ENCODE measurements around the gene POLR2I.
"Not testable (repeated sequence)": the region's sequence is repeated elsewhere in the genome, so short reads cannot be mapped to it uniquely, and the experiment has no call there.

The POLR2I gene

DNA sequence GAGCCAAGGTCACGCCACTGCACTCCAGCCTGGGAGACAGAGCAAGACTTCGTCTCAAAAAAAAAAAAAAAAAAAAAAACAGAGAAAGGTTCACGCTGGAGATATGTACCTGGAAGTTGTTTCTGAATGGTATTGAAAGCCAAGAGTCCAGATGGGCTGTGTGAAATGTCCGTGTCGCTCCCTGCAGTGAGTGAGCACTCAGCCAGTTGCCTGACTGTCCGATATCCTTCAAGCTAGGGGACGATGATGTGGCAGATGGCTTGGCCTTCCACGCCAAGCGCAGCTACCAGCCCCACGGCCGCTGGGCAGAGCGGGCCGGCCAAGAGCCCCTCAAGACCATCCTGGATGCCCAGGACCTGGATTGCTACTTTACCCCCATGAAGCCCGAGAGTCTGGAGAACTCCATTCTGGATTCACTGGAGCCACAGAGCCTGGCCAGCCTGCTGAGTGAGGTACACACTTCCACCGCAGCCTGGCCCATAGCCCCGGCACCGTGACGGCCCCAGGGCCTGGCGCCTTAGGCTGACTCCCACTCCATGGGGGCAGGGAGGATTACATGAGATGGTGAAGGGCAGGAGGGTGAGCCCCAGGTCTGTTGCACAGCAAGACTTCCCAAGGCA lies 15.4 kb downstream of the POLR2I start:
- DNase-seq, result no peak

DNA sequence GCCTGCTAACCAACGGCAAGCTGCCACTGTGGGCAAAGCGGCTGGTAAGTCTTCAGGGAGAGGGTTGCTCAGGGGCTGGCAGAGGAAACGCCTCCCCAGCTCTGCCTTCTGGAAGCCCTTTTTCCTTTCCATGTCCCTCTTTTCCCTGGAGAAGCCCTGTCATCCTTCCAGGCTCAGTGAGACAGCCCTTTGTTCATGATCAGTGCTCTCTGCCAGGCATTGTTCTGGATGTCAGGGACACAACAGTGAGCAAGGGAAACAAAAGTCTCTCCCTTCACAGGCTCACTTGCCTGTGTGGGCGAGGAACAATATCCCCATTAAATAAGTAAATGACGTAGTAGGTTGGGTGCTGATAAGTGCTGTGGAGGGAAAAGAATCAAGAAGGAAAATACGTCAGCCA lies 17.6 kb downstream of the POLR2I start:
- no peak for DNase-seq

DNA sequence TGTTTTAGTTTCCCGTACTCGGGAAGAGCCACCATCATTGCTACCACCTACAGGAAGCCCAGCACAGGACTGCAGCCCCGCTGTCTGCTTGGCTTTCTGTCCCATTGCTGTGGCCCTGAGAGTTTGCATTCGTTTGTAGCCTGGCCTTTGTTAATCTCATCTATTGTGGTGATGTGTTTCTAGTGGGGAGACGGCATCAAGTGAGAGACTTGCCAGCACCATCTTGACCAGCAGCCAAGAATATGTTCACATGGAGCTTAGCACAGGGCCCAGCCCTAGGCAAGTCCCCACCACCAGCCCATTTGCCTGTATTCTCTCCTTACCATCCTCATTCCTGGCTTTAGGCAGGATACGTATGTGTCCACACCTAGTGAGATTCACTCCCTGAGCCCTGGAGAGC lies 21.0 kb downstream of the POLR2I start:
- no peak for DNase-seq

DNA sequence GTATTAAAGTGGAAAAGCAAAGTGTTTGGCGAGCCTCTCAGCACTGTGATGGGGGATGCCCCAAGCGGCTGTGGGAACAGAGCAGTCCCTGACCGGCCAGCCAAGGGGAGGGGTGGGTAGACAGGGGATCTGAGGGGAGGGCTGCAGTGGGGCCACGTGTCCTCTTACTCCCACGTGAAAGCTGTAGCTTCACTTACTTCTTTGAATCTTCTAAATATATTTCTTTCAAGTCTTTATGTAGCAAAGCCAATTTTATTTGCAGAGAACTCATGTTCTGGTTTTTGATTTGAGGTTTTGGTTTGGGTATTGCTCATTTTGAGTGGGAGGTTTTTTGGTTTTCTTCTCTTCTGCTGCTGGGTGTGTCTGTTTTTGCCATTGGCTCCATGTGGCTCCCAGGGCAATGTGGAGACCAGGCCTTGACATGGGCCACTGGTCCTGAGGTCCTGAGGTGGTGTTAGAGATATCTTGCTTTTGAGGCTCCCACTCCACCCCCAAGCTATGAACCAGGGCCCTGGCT lies 21.5 kb downstream of the POLR2I start:
- no peak for DNase-seq

DNA sequence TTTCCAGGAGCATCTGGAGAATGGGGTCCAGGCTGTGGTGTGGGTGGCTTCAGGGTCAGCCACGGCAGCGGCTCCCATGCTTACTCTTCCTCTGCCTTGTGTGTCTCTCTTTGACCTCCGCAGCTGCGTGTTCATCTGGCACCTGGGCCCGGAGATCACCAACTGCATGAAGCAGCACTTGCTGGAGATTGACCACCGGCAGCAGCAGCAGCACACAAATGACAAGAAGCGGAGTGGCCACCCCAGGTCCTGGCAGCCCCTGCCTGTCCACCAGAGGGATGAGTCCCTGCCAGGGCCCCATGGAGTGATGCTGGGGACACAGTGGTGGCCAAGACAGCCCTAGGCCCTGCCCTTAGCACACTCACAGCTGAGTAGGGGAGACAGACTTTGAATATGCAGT lies 22.1 kb downstream of the POLR2I start:
- no peak for DNase-seq

DNA sequence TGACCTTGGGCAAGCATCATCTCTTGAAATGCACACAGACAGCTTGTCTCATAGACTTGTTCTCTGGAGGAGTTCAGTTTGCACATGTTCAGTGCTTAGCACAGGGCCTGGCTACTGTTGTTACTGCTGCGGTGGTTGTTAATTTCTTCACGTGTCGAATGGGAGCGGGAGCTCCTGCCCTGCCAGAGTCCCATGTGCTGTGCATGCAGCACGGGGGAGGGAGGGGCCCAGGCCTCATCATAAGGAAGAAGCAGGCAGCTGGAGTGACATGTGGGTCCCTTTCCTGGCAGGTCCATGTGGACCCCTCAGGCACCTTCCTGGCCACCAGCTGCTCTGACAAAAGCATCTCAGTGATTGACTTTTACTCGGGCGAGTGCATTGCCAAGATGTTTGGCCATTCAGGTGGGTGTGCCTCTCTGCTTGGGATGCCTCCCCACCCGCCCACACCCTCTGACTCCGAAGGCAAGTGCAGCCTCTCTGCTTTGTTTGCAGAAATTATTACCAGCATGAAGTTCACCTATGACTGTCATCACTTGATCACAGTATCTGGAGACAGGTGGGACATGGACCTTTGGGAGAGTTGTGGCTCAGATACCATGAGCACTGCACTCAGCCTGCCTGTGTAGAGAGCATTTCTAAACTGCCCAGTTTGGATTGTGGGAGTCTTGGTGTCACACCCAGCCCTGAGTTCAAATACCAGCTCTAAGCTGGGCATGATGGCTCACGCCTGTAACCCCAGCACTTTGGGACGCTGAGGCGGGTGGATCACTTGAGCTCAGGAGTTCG lies 23.6 kb downstream of the POLR2I start:
- no peak for DNase-seq

DNA sequence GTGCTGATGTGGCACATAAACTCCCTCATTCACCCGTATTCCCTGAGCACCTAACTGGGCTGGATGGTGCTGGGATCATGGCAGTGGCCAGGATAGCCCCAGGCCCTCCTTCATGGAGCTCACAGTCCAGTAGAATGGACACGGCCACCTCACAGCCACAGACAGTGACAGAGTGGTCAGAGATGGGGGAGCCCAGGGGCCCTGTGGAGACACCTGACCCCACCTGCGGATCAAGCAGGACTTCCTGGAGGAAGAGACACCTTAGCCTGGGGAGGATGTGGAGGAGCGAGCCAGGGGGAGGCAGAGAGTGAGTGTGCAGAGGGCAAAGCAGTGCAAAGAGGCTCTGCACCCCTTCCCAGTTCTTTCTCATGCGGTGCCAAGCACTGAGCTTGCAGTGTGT lies 24.8 kb downstream of the POLR2I start:
- DNase-seq, result no peak

DNA sequence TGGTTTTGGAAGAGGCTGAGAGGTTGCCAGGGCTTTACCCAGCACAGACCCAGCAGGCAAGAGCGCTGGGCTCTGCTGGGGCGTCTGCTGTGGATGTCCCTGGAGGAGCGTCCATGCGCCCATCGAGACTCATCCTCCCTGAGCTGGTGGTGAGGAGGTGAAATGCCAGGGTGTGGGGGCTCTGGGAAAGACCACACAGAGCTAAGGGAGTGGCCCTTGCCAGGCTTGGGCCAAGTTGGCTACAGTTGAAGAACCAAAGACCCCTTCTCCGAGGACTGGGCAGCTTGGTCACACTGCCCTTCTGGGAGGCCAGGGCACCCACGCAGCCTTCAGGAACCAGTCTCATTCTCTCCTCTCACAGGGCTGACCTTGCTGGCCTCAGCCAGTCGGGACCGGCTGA lies 28.3 kb downstream of the POLR2I start:
- DNase-seq, result no peak

DNA sequence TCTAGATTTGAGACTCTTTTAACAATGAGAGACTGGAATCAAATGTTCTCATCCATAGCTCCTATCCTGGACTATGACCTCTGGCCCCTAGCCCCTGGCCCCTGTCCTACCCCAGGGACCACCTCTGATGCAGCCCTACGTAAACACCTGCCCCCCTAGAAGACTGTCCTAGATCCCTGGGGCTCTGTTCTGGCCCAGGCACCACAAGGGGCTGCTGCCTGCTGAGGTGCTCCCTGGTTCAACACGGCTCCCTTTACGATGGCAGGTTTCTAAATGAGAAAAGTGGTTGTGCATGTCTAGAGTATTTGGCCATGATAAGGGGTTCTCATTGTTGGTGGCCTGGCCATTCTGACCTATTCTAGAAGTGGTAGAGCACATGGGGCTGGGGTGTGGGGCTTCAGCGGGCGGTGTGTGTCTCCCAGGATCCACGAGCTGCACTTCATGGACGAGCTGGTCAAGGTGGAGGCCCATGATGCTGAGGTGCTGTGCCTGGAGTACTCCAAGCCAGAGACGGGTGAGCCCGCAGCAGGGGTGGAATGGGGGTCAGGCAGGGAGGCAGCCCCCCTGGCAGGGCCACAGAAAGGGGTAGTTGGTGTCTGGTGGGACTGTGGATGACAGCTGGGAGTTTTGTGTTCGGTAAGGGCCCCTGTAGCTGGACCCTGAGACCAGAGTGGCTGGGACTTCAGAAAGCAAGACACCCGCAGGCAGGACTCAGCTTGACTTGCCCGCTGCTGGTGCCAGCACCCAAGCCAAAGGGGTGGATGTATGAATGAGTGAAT lies 30.3 kb downstream of the POLR2I start:
- DNase-seq, result no peak

DNA sequence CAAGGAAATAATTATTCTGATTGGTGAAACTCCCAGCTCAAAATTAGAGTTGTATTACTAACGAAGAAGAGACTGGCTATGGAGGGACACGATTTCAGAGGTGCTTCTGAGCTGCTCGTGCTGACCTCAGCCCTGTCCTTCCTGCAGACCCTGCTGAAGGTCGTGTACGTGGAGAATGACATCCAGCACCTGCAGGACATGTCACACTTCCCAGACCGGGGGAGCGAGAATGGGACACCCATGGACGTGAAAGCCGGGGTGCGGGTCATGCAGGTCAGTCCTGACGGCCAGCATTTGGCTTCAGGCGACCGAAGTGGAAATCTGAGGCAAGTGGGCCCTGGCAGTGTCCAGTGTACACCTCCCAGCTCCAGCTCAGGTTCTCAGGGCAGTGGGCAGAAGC lies 31.8 kb downstream of the POLR2I start:
- DNase-seq, result no peak

DNA sequence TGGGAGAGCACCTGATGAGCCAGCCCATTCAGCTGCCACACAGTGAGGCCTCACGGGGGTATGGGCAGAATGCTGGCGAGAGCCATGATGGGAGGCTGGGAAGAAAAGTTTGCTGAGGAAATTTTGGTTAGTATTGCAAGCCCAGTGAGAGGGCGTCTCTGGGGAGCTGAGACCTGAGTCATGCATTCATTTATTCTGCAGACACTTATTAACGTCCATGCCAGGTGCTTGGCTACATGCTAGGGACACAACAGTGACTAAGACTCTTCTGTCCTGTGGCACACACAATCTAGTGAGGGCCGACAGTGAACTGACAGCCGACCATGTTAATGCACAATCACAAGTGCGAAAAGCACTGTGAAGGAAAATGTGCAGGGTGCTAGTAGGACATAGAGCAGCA lies 32.8 kb downstream of the POLR2I start:
- DNase-seq, result no peak

DNA sequence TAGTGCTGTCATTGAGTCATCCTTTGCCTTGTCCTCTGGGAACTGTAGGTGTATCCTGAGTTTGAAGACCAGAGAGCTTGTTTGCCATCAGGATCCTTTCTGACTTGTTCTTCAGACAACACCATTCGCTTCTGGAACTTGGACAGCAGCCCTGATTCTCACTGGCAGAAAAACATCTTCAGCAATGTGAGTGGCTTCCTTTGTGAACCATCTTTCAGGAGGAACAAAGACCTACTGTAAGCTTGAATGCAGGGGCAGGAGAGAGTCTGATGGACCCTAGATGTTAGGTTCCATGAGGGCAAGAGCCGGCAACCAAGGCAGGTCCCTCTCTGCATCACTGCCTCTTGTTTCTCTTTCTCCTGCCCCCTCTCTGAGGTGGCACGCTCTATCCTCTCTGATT lies 33.3 kb downstream of the POLR2I start:
- DNase-seq, result no peak

DNA sequence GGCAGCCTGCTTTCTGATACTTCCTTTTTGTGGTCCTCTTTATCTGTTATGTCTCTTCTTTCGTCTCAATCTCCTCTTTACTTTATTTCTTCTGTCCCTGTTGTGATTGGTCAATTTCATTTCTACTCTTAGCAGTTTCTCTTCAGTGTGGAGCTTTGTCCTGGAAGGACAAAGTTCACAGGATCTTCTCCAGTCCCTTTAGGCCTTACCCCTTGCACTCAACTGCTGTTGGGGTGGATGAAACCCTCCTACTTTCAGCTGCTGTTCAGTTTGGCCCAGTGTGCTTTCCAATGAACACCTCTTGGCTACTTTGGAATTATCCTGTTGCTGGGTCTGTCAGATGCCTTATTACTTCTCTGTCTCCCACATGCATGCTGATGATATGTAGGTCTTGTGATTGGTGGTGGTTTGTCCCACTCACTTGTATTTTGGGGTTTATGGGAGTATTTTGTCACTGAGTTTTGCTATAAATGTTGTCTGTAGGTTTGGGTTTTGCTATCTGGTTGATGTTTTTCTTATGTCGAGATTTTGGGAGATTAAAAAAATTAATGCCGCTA lies 35.2 kb downstream of the POLR2I start:
- no peak for DNase-seq

DNA sequence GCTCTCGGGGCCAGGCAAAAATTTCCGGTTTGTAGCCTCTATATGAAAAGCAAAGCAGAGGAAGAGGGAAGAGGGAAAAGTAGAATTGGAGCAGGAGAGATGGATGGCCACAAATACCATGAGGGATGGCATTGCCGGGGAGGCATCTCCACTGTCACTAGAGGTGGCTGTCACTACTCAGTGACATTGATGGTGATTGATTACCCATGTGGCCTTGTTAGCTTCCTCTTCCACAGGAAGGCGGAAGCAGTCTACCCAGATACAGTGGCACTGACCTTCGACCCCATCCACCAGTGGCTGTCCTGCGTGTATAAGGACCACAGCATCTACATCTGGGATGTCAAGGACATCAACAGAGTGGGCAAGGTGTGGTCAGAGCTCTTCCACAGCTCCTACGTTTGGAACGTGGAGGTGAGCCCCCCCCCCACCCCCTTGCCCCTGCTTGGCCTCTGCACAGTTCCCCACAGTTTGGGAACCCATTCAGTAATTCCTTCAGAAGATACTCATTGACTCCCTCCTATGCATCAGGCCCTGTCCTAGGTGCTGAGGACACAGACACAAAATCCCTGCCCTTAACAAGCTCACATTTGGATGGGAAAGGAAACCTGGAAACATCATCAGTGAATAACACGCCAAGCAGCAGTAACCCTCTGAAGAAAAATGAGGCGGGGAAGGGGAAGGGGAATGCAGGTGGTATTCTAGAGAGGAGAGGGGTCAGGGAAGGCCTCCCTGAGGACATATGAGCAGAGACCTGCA lies 41.4 kb downstream of the POLR2I start:
- no peak for DNase-seq

DNA sequence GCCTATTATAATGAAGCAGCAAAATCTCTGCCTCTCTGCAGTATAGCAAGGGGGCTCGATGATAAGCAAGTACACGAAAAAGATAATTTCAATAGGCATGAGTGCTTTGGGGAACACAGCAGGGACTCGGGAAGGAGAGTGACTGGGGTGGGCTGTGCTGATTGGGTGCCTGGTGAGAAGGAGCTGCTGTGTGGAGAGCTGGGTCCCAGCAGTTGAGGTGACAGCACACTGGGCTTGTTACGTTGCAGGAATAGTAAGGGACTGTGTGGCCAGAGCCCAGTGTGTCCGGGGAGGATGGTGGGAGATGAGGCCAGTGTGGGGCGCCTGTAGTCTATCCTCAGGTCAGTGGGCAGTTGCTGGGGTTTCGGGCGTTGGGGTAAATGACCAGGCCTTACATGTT lies 42.6 kb downstream of the POLR2I start:
- DNase-seq, result no peak

DNA sequence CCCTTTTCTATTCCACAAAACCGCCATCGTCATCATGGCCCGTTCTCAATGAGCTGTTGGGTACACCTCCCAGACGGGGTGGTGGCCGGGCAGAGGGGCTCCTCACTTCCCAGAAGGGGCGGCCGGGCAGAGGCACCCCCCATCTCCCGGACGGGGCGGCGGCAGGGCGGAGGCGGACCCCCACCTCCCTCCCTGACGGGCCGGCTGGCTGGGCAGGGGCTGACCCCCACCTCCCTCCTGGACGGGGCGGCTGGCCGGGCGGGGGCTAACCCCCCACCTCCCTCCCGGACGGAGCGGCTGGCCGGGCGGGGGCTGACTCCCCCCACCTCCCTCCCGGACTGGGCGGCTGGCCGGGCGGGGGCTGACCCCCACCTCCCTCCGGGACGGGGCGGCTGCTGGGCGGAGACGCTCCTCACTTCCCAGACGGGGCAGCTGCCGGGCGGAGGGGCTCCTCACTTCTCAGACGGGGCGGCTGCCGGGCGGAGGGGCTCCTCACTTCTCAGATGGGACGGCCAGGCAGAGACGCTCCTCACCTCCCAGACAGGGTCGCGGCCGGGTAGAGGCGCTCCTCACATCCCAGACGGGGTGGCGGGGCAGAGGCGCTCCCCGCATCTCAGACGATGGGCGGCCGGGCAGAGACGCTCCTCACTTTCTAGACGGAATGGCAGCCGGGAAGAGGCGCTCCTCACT lies 45.7 kb downstream of the POLR2I start:
- DNase-seq, result not testable (repeated sequence)

DNA sequence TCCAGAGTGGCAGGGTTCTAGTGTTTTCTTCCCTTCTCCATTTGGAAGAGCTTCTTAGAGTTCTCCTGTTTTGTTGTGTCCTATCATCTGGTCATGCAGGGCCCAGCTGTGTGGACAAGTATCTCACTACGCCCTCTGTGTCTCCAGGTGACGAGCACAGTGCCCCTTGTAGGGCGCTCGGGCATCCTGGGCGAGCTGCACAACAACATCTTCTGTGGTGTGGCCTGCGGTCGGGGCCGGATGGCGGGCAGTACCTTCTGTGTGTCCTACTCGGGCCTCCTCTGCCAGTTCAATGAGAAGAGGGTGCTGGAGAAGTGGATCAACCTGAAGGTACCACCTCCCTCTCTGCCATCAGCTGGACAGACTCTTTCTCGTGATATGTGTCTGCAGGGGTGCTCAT lies 47.0 kb downstream of the POLR2I start:
- DNase-seq, result no peak

DNA sequence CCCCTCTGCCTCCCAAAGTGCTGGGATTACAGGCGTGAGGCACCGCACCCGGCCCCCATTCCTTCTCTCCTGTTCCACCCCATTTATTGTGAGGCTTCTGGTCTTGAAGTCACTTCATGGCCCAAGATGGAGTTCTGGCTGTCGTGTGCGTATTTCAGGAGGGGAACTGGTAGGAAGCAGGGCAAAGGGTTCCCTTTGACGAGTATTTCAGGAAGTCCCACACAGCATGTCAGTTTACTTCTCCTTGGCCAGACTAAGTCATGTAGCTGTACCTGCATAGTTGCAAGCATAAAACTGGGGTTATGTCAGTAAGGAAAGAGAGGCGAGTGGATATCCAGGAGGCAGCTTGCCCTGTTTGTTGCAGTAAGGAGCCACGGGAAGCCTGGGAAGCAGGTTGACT lies 49.8 kb downstream of the POLR2I start:
- DNase-seq, result no peak

Data from stimulated activated CD4-positive, alpha-beta T cell treated with anti-CD3 and anti-CD28 coated beads, Interleukin-12 subunit alpha, Interleukin-12 subunit beta, amount 100 ng/mL, for 4 hours (primary cell).